ENCODE results near the gene NFX1.

- TF ChIP-seq REST (IDR thresholded peaks at IDR 0.05; ENCODE audit: insufficient read depth in 1 of 2, low read depth in 2 of 2, low read length in 2 of 2), result no peak
- TF ChIP-seq POLR2AphosphoS5 (IDR thresholded peaks at IDR 0.05; ENCODE audit: low read depth, low read length), result no peak
- no peak for TF ChIP-seq TAF1 (IDR thresholded peaks at IDR 0.05; ENCODE audit: borderline replicate concordance, insufficient read depth, low read length)
- no peak for TF ChIP-seq SIN3A (IDR thresholded peaks at IDR 0.05; ENCODE audit: borderline replicate concordance, insufficient read depth, low read length)
These were observed 59.4 kb downstream of the NFX1 start for GRCh38 chr9:33349743-33350142.

All from PFSK-1 (cell line).